Stimulated activated CD4-positive, alpha-beta T cell treated with anti-CD3 and anti-CD28 coated beads, Interleukin-15, amount 100 ng/mL, for 24 hours (primary cell): ENCODE measurements around the gene FAT1.

Experiments used
- DNase-seq: peaks from one replicate; pipeline ENCODE4 v3.0.0-alpha.2; 2020

Gene FAT1

GRCh38 chr4:186557061-186557460 lies 166.6 kb downstream of the FAT1 start:
- DNase-seq = no peak

- DNase-seq = no peak
These were observed 168.5 kb downstream of the FAT1 start, which contains the start of gene MTNR1A for GRCh38 chr4:186554914-186555827. Gene MTNR1A (minus strand): TSS chr4:186555567. CDS start chr4:186555365, 202 bp downstream.

- DNase-seq = no peak
These were observed 169.1 kb downstream of the FAT1 start for GRCh38 chr4:186554539-186554913.

- DNase-seq = no peak
These were observed 169.9 kb downstream of the FAT1 start for GRCh38 chr4:186553717-186554116.

GRCh38 chr4:186551849-186552248 lies 171.8 kb downstream of the FAT1 start:
- no peak for DNase-seq

- DNase-seq = no peak
These were observed 178.2 kb downstream of the FAT1 start for GRCh38 chr4:186545436-186545835.

GRCh38 chr4:186543206-186543605 lies 180.4 kb downstream of the FAT1 start:
- DNase-seq = no peak

- no peak for DNase-seq
These were observed 181.9 kb downstream of the FAT1 start for GRCh38 chr4:186541801-186542200.

- DNase-seq = no peak
These were observed 185.7 kb downstream of the FAT1 start for GRCh38 chr4:186537843-186538521.
